Liver (tissue), 9 donors: ENCODE results near the gene TUBB2A. TPM values are rescaled to one million over a fixed set of nuclear protein-coding genes. Genes with fewer than 3 reads are reported as not detected.

ENCODE experiments used
- DNase-seq: peaks from one replicate; pipeline ENCODE4 v3.0.0-alpha.2; 2017; ENCODE audit warnings: low spot score
- H3K27ac ChIP-seq, 2 donors: one replicate each; pipeline ENCODE4 v1.7.0; 2013; ENCODE audit warnings: inconsistent platforms in 2 of 2, low read length in 2 of 2, control low read depth in 1 of 2, low read depth in 1 of 2, mild to moderate bottlenecking in 1 of 2
- H3K27me3 ChIP-seq, 4 donors: one replicate each; pipeline versions ENCODE4 v1.6.1 to v1.7.0; 2013; ENCODE audit warnings: low read length in 3 of 4, inconsistent platforms in 1 of 4, mild to moderate bottlenecking in 1 of 4, moderate library complexity in 1 of 4; ENCODE audit not compliant: control insufficient read depth in 4 of 4, insufficient read depth in 4 of 4
- H3K36me3 ChIP-seq, 4 donors: one replicate each; pipeline versions ENCODE4 v1.6.1 to v1.7.0; 2013; ENCODE audit warnings: low read length in 3 of 4, mild to moderate bottlenecking in 3 of 4, low read depth in 1 of 4, moderate library complexity in 1 of 4; ENCODE audit not compliant: control insufficient read depth in 4 of 4, insufficient read depth in 3 of 4
- H3K4me1 ChIP-seq, 4 donors: one replicate each; pipeline versions ENCODE4 v1.6.1 to v1.7.0; 2013; ENCODE audit warnings: low read length in 3 of 4, mild to moderate bottlenecking in 3 of 4, moderate library complexity in 1 of 4; ENCODE audit not compliant: control insufficient read depth in 4 of 4, insufficient read depth in 4 of 4
- H3K4me3 ChIP-seq, 3 donors: one replicate each; pipeline versions ENCODE4 v1.6.1 to v1.7.0; 2013; ENCODE audit warnings: low read length in 3 of 3, control low read depth in 1 of 3, low read depth in 1 of 3, mild to moderate bottlenecking in 1 of 3
- H3K9ac ChIP-seq, 2 donors: one replicate each; pipeline ENCODE4 v1.7.0; 2013; ENCODE audit warnings: low read length in 2 of 2, mild to moderate bottlenecking in 2 of 2, moderate library complexity in 2 of 2, control low read depth in 1 of 2, low read depth in 1 of 2
- H3K9me3 ChIP-seq, 4 donors: one replicate each; pipeline versions ENCODE4 v1.6.1 to v1.7.0; 2013; ENCODE audit warnings: low read length in 3 of 4; ENCODE audit not compliant: control insufficient read depth in 4 of 4
- CTCF ChIP-seq: fragments of 150-350 bp; IDR thresholded peaks from 2 replicates; pipeline ENCODE4 v1.5.1; 2017; ENCODE audit warnings: improper control_type of control experiment, low read depth, low read length; ENCODE audit not compliant: missing input control
- EGR1 ChIP-seq, 2 donors: IDR thresholded peaks; 2 replicates each; pipeline ENCODE4 v1.6.1; 2016 to 2018; ENCODE audit warnings: antibody characterized with exemption in 2 of 2, low read depth in 2 of 2
- FOXA1 ChIP-seq: IDR thresholded peaks from 2 replicates; pipeline ENCODE4 v1.6.1; 2016; ENCODE audit warnings: antibody characterized with exemption
- FOXA2 ChIP-seq: IDR thresholded peaks from 2 replicates; pipeline ENCODE4 v1.6.1; 2016; ENCODE audit warnings: antibody characterized with exemption
- GABPA ChIP-seq, 2 donors: IDR thresholded peaks in 1 of 2; conservative IDR thresholded peaks in 1 of 2; 2 replicates each; pipeline ENCODE4 v1.6.1; 2016; ENCODE audit warnings: antibody characterized with exemption in 2 of 2, mild to moderate bottlenecking in 1 of 2, moderate library complexity in 1 of 2
- HNF4G ChIP-seq: IDR thresholded peaks from 2 replicates; pipeline ENCODE4 v1.6.1; 2016; ENCODE audit warnings: antibody characterized with exemption
- JUND ChIP-seq, 2 donors: IDR thresholded peaks; 2 replicates each; pipeline ENCODE4 v1.6.1; 2016; ENCODE audit warnings: antibody characterized with exemption in 2 of 2
- NR2F2 ChIP-seq: IDR thresholded peaks from 2 replicates; pipeline ENCODE4 v1.6.1; 2016; ENCODE audit warnings: antibody characterized with exemption
- RAD21 ChIP-seq, 2 donors: IDR thresholded peaks; 2 replicates each; pipeline ENCODE4 v1.6.1; 2016; ENCODE audit warnings: antibody characterized with exemption in 2 of 2, mild to moderate bottlenecking in 2 of 2
- RXRA ChIP-seq, 2 donors: IDR thresholded peaks; 2 replicates each; pipeline ENCODE4 v1.6.1; 2017 to 2018; ENCODE audit warnings: antibody characterized with exemption in 2 of 2, mild to moderate bottlenecking in 1 of 2
- SP1 ChIP-seq: IDR thresholded peaks from 2 replicates; pipeline ENCODE4 v1.6.1; 2018; ENCODE audit warnings: antibody characterized with exemption, mild to moderate bottlenecking
- YY1 ChIP-seq: IDR thresholded peaks from 2 replicates; pipeline ENCODE4 v1.6.1; 2016; ENCODE audit warnings: antibody characterized with exemption, mild to moderate bottlenecking
- WGBS: extraction: QIAGEN DNeasy Blood & Tissue Kit; methylation state at CpG from one replicate; pipeline ENCODE4 v1.1.7; 2013; 5-methylcytosine and 5-hydroxymethylcytosine counted together
- polyA plus RNA-seq, 2 donors: library from polyadenylated mRNA; stranded (reverse) in 1 of 2; unstranded in 1 of 2; fragments of 200-250 nt in 1 of 2; fragments of >200 nt in 1 of 2; fragmentation: Nextera tagmentation in 1 of 2; extraction: Ambion mirVana in 1 of 2; gene quantifications; one replicate each; pipeline versions ENCODE4 v1.2.1 to v1.2.3, GENCODE V29; 2013 to 2015
- total RNA-seq, 2 donors: library from RNA; depleted of rRNA; stranded (reverse); fragments of >200 nt; gene quantifications; one replicate each; pipeline ENCODE4 v1.2.3, GENCODE V29; 2014
- TF ChIP-seq, protein P1 (sequence below): IDR thresholded peaks from 2 replicates; pipeline ENCODE4 v1.6.1; 2016; ENCODE audit warnings: antibody characterized with exemption, mild to moderate bottlenecking
- TF ChIP-seq, protein P2 (sequence below): IDR thresholded peaks from 2 replicates; pipeline ENCODE4 v1.6.1; 2016; ENCODE audit warnings: antibody characterized with exemption
- donor health status: healthy.
- donor health status: healthy.
- donor health status: healthy.
- donor health status: healthy.
- donor health status: healthy.

TUBB2A gene
- total and polyA plus RNA-seq, 4 donors: 53.5 to 94.8 (median 88.1) TPM

DNA sequence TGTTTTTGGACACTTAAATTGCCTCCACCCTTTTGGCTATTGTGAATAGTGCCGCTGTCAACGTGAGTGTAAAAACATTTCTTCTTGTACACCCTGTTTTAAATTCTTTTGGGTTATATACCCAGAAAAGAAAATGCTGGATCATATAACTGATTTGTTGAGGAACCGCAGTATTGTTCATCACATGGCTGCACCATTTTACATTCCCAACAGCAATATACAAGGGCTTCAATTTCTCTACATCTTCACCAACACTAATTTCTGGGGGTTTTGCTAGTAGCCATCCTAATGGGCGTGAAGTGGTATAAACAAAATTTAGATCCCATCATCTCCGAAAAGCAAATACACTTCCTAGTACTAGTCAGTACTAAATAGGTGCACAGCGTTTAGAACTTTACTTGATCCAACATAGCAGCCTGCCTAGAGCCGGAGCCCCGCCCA, 39.4 kb downstream of the TUBB2A start:
- DNase-seq: no peak
- H3K27me3 ChIP-seq: no peaks in the 10 kb centered on the region
- peaks cover 9 to 19% (median 15%) of the 10 kb centered on the region in 4 donors for H3K36me3 ChIP-seq
- peaks cover 6 to 45% (median 25%) of the 10 kb centered on the region in 4 donors for H3K4me1 ChIP-seq
- H3K9me3 ChIP-seq: no peaks in the 10 kb centered on the region
- WGBS: 18% methylated on average over 8 of the region's 8 CpGs
- peak overlapping the region in 1 of 2 donors; percentile 33 for H3K9ac ChIP-seq
- TF ChIP-seq RXRA (IDR thresholded peaks at IDR 0.05) (no peak), FOXA2 (no peak), NR2F2 (no peak), SP1 (no peak), YY1 (no peak), JUND (IDR thresholded peaks at IDR 0.05) (no peak), FOXA1 (no peak), RAD21 (IDR thresholded peaks at IDR 0.05) (no peak), EGR1 (IDR thresholded peaks at IDR 0.05; ENCODE audit: low read depth in 2 of 2) (no peak), CTCF (no peak), GABPA (IDR thresholded peaks at IDR 0.05 in 1 of 2, conservative IDR thresholded peaks at IDR 0.05 in 1 of 2) (no peak), HNF4G (no peak)
- TF ChIP-seq, protein P1, sequence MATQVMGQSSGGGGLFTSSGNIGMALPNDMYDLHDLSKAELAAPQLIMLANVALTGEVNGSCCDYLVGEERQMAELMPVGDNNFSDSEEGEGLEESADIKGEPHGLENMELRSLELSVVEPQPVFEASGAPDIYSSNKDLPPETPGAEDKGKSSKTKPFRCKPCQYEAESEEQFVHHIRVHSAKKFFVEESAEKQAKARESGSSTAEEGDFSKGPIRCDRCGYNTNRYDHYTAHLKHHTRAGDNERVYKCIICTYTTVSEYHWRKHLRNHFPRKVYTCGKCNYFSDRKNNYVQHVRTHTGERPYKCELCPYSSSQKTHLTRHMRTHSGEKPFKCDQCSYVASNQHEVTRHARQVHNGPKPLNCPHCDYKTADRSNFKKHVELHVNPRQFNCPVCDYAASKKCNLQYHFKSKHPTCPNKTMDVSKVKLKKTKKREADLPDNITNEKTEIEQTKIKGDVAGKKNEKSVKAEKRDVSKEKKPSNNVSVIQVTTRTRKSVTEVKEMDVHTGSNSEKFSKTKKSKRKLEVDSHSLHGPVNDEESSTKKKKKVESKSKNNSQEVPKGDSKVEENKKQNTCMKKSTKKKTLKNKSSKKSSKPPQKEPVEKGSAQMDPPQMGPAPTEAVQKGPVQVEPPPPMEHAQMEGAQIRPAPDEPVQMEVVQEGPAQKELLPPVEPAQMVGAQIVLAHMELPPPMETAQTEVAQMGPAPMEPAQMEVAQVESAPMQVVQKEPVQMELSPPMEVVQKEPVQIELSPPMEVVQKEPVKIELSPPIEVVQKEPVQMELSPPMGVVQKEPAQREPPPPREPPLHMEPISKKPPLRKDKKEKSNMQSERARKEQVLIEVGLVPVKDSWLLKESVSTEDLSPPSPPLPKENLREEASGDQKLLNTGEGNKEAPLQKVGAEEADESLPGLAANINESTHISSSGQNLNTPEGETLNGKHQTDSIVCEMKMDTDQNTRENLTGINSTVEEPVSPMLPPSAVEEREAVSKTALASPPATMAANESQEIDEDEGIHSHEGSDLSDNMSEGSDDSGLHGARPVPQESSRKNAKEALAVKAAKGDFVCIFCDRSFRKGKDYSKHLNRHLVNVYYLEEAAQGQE: no peak
- TF ChIP-seq, protein P2, sequence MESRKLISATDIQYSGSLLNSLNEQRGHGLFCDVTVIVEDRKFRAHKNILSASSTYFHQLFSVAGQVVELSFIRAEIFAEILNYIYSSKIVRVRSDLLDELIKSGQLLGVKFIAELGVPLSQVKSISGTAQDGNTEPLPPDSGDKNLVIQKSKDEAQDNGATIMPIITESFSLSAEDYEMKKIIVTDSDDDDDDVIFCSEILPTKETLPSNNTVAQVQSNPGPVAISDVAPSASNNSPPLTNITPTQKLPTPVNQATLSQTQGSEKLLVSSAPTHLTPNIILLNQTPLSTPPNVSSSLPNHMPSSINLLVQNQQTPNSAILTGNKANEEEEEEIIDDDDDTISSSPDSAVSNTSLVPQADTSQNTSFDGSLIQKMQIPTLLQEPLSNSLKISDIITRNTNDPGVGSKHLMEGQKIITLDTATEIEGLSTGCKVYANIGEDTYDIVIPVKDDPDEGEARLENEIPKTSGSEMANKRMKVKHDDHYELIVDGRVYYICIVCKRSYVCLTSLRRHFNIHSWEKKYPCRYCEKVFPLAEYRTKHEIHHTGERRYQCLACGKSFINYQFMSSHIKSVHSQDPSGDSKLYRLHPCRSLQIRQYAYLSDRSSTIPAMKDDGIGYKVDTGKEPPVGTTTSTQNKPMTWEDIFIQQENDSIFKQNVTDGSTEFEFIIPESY: no peak
- H3K4me3 ChIP-seq: peak overlapping the region; percentile 75 to 87 (median 84)
- peak overlapping the region; percentile 94 to 96 for H3K27ac ChIP-seq

DNA sequence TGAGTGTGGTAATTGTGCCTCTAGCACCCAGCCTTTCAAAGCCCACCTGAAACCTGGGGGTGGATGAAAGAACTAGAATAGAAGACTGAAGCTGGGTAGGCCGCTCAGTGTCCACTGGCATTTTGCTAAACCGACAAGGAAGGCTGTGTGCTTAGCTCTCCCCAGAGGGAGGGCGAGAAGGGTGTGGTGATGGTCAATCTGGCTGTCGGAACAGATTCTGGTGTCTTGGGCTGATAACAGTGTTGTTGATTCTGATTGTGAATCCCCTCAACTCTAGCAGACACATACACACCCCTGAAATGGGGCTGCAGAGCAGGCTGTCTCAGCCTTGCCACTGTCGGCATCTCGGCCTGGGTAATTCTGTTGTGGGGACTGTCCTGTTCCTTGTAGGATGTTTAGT, 43.0 kb downstream of the TUBB2A start:
- no peak for TF ChIP-seq RAD21 (IDR thresholded peaks at IDR 0.05)
- TF ChIP-seq SP1: no peak
- H3K9me3 ChIP-seq: no peaks in the 10 kb centered on the region
- no peak overlapping the region for H3K9ac ChIP-seq
- H3K4me3 ChIP-seq: no peak overlapping the region
- peaks cover 9 to 38% (median 34%) of the 10 kb centered on the region in 4 donors for H3K36me3 ChIP-seq
- peaks cover 2 to 18% (median 6%) of the 10 kb centered on the region in 4 donors for H3K4me1 ChIP-seq
- no peak overlapping the region for H3K27ac ChIP-seq
- H3K27me3 ChIP-seq: no peaks in the 10 kb centered on the region
- 97% methylated on average over 6 of the region's 6 CpGs for WGBS
- no peak for DNase-seq
